Measurements from ENCODE around the gene GID4. TPM values are rescaled to one million over a fixed set of nuclear protein-coding genes. Genes with fewer than 3 reads are reported as not detected.

GID4 gene
- polyA plus RNA-seq, 12 donors = 10.4 to 14.1 (median 12.8) TPM; not detected in 1

DNA sequence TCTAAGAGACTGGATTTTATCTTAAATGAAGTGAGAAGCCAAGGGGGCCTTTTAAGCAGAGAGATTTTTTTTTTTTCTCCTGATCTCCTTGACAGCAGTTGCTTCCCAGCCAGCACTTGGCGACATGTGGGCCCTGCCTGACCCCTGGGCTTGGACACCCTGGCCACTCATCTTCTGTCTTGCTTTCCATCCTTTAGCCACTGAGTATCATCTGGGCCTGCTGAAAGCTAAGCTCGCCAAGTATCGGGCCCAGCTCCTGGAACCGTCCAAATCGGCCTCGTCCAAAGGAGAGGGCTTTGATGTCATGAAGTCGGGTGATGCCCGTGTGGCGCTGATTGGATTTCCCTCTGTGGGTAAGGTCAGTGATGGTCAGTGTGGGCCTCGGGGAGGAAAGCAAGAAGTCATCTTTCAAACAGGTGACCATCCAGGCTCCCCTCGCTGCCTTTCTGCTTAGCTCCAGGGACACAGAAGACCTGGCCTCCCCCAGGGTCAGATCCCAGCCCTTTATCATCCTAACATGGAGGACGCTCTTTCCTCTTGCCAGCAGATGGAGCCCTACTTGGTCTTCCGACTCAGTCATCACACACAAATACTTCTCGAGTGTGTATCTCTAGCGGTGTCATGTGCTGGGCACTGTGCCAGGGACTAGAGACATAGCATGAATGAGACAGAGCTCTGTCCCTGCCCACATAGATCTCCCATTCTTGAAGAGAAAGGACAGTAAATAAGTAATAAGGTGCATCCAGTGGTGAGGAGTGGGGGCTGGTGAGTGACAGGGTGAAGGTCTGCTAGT, 54.6 kb downstream of the GID4 start:
- no peak for DNase-seq

DNA sequence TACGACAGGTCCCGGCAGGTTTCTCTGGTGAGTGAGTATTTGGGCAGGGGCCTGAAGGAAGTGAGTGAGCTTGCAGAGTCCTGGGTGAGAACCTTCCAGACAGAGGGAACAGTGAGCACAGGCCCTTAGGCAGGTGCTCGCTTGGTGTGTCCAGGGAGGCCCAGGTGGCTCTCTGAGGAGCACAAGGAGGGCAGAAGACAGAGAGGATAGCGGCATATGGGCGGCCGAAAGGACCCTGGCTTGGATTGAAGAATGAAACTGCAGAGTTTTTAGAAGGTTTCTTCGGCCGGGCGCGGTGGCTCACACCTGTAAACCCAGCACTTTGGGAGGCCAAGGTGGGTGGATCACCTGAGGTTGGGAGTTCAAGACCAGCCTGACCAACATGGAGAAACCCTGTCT, 55.2 kb downstream of the GID4 start:
- DNase-seq = no peak

DNA sequence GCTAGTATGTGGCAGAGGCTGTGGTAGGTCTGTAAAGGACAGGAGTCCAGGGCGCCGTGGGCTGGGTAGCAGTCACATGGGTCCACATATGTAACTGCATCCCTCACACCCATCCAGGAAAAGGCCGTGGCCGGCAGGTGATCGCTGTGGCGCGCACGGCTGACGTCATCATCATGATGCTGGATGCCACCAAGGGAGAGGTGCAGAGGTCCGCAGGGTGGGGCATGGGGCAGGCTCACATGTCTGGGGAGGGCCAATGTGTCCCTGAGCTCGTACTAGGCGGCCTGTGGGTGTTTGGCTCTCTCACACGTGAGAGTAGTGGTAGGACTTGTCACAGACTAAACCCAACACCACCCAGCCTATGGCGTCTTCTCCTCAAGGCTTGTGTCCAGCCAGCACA, 60.3 kb downstream of the GID4 start:
- DNase-seq = no peak

GRCh38 chr17:18100616-18101015, 61.4 kb downstream of the GID4 start:
- DNase-seq = no peak

GRCh38 chr17:18101828-18102227, 62.6 kb downstream of the GID4 start:
- DNase-seq = no peak

DNA sequence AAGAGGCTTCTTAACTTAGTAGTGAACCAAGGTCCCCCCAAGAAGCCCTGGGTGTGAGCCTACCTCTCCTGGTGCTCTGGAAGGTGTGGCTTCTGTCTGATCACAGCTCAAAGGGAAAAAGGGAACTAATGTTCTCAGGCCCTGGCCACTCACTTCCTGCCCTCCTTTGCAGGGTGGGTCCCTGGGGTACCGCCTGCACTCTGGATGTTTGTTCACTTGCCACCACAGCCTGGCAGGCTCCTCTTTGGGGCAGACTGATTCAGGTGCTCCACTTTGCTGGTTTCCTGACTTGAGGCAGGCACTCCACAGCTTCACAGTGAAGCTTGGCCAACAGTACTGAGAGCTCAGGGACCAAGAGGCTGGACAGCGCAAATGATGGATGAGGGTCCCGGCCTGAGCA, 63.4 kb downstream of the GID4 start:
- DNase-seq = no peak

- DNase-seq = no peak
Measured at GRCh38 chr17:18105027-18105426, 65.8 kb downstream of the GID4 start.

GRCh38 chr17:18105595-18105994, 66.4 kb downstream of the GID4 start:
- DNase-seq = no peak

DNA sequence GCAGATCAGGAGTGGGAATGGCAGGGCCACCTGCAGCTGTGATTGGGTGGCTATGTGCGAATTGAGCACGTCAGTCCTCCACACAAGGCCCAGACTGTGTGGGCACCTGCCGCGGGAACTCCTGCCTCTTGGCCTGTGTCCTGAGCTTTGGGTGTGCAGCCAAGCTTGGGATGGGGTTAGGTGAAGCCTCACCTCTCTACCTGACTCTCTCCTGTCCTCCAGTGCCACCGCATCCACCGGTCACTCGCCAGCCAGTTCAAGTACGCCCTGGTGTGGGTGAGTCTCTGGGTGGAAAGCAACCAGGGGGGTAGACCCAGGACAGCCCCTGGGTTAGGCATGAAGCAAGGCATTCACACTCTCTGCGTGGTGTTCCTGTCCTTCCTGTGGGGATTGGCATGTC, 67.0 kb downstream of the GID4 start:
- DNase-seq = no peak

DNA sequence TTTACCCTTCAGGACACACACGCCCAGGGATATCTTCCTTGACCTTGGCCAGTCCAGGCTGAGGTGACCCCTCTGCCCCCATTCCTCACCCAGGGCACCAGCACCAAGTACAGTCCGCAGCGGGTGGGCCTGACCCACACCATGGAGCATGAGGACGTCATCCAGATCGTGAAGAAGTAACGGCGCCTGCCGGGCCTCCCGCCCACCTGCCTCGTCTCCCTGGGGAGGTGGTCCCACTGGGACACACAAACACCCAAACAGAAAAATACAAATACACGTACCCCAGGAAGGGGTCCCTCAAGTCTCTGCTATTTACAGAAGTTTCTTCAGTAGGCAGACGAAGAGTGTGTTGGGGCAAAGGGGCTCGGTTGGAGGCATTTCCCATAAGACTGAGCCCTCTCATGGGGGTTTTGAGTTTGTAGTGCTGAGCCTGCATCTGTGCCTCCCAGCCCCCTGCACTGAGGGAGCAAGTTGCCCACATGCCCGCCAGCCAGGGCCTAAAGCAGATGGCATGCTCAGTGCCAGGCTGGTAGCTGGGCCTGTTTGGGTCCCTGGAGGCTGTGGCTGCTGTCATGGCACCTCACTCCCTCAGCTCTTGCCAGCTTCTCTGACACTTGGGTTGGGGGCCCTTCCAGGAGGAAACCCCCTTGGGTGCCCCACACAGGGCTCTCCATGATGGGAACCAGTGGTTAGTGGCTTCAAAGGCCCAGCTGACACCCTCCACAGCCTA, 68.0 kb downstream of the GID4 start:
- no peak for DNase-seq

GRCh38 chr17:18107971-18108370, 68.8 kb downstream of the GID4 start:
- DNase-seq = no peak

DNA sequence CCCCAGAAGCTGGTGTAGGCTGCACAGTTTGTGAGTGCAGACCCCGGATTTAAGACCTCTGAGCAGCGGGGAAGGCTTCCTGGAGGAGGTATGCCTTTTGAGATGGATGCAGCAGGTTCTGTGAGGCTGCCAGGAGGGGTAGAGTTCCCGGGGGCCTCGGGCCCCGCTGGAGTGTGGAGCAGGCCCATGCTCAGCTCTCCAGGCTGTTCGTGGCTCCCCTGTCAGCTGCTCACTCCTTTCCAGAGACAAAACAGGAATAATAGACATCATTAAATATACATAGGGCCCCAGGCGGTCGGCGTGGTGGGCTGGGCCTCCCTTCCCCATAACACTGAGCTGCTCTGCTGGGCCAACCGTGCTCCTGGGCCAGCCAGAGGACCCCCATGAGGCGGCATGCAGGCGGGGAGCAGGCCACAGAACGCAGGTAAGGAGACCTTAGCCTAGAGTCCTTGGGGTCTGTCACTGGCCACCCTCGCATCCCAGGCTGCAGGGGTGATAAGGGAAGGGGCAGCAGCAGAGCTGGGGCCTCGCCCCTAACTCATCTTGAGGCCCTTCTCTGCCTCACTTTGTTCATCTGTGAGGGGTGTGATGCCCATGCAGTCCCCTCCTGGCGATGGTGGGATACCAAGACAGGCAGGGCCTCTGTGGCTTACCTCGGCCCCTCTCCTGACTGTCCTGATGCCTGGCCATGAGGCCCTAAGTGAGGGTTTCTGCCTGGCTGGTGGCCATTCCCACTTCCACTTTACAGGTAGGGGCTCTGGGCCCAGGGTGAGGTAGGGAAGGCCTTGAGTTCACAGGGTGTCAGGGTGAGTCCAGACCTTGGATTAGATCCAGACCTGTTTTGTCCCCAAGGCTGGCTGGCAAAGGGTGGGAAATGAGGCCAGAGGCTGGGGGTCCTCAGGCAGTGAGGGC, 69.4 kb downstream of the GID4 start, which contains the start of gene MYO15A:
TSS of gene MYO15A (plus strand) at position 356 of the 912 bp plus-strand sequence. CDS start 10,045 bp downstream, outside the sequence.
- DNase-seq = no peak

GRCh38 chr17:18109935-18110485, 70.8 kb downstream of the GID4 start:
- no peak for DNase-seq

DNA sequence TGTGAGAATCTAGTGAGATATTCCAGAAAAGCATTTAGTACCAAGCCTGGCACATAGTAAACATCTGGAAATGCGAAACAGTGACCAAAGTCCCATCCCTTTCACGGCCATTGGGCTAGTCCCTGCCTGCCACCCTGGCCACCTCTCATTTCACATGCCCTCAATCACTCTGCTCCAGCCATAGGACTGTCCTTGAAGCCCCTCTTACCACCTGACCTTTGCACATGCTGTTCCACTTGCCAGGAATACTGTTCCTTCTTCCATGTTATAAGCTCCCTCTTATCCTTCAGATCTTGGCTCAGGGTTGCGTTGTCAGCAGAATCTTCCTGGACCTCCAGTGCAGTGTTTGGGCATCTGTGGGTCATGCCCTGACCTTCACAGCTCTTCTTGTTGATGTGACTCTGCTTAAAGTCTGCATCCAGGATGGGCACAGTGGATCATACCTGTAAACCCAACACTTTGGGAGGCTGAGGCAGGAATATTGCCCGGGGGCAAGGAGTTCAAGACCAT, 71.5 kb downstream of the GID4 start:
- DNase-seq = no peak

DNA sequence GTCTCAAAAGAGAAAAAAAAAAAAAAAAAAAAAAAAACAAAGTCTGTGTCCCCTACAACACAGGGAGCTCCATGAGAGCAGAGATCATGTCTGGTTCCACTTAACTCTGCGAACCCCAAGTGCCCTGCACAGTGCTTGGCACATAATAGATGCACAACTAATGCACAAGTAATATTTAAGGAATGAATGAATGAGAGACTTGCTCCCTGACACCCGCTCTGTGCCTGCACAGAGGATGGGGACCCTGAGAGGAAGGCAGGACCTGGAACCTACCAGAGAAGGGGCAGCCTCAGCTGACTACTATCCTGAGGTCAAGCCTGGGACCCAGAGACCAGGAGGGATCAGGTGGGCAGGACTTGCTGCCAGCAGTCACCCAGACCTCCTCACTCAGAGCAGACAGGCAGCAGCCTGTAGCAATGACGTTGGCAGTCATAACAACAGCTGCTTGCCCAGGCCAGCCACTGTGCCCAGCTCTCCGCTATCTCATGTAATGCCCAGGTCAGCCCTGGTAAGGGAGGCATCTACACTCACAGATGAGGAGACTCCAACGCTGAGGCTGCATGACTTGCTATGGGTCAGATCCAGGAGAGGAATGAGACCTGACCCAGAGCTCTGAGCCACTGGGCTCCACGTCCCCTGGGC, 72.2 kb downstream of the GID4 start:
- no peak for DNase-seq

DNA sequence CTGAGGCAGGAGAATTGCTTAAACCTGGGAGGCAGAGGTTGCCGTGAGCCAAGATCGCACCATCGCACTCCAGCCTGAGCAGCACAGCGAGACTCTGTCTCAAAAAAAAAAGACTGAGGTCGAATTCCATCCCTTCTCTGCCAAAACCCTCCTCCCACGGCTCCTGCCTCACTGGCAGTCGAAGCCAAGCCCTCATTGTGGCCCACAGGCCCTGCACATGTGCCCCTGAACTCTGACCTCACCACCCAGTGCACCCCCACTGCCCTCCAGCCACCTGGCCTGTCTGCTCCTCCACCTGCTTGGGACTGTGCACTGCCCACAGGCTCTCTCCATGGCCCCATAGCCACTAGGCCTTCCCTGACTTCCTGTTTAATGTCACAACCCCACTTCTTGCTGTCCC, 76.3 kb downstream of the GID4 start:
- DNase-seq = no peak

DNA sequence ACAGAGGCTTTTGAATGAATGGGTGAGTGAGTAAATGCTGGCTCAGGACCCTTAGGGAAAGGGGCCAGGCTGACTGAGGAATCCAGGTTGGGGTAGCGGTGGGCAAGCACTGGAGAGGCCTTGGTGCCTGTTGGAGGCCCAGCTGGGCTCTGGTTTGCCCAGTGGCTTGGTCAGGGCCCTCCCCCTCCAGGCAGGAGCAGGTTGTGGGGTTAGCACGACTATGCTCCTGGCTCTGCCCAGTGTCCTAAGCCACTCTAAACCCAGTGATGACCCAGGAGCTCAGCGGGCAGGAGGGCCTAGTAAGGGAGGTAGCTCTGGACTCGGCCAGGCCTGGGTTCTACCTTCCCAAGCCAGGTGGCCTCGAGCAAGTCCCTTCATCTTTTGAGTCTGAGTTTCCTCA, 76.9 kb downstream of the GID4 start:
- no peak for DNase-seq

DNA sequence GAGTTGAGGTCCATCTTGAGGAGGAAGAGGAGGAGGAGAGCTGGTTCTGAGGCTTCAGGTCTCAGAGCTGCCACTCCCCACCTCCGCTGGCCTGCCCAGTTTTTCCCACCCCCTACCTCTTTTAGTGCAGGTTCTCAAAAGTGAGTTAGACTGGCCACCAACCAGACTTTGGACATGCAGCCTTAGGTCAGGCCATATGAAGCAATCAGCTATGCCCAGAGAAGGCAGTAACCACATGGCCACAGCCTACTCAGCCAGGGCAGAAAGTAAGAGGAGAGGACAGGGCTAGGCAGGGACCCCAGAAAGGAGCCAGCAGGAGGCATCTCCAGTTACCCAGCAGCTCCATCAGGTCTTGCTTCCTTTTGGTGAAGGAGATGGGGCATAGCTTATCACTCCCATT, 78.3 kb downstream of the GID4 start:
- no peak for DNase-seq

Data from muscle of arm (tissue), 12 donors.